Tracheal epithelial cell (primary cell): ENCODE results near the gene NAE1. TPM values are rescaled to one million over a fixed set of nuclear protein-coding genes. Genes with fewer than 3 reads are reported as not detected.

ENCODE experiments used
- total RNA-seq: library from RNA; depleted of rRNA; stranded (reverse); fragments of >200 nt; gene quantifications from 2 replicates; pipeline ENCODE4 v1.2.1, GENCODE V29; 2014

The NAE1 gene
- total RNA-seq: 78.6 and 87.2 TPM in 2 replicates

GRCh38 chr16:66830422-66831404 lies at the start of gene NAE1:
NAE1 (minus strand) TSS chr16:66830976; CDS start chr16:66830899, 77 bp downstream.

DNA sequence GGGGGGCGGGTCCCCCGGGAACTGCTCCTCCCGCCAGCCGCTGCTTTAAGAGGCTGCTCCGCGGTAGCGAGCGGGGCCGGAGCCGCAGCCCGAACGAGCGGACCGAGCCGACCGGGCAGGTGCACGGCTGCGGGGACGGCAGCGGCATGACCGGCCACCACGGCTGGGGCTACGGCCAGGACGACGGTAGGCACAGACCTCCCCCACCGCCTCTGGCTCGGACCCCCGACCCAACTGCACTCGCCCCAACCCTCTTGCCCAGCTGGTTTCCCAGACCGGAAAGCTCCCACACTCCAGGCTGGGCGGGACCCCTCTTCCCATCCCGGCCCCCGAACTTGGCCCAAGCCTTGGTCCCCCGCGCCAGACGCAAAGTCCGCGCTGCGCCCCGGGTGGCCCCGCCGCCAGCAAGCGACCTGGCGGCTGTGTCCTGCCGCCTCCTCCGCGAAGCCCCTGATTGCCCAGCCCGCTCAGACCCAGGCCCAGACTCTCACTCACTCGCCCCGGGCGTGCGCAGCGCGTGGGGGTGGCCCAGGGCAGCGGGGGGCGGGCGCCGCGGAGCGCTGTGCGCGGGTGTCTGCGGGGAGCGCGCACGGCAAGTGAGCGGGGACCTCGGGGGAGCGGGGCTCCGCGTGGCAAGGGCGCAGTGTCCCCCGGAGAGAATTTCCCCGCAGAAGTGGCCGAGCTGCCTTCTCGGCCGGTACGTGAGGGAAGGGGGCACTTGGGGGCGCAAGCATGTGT lies 13.7 kb upstream of the NAE1 start, which contains the start of gene CA7:
TSS of gene CA7 (plus strand) at position 73 of the 738 bp plus-strand sequence. CDS start at position 147, 74 bp downstream.

DNA sequence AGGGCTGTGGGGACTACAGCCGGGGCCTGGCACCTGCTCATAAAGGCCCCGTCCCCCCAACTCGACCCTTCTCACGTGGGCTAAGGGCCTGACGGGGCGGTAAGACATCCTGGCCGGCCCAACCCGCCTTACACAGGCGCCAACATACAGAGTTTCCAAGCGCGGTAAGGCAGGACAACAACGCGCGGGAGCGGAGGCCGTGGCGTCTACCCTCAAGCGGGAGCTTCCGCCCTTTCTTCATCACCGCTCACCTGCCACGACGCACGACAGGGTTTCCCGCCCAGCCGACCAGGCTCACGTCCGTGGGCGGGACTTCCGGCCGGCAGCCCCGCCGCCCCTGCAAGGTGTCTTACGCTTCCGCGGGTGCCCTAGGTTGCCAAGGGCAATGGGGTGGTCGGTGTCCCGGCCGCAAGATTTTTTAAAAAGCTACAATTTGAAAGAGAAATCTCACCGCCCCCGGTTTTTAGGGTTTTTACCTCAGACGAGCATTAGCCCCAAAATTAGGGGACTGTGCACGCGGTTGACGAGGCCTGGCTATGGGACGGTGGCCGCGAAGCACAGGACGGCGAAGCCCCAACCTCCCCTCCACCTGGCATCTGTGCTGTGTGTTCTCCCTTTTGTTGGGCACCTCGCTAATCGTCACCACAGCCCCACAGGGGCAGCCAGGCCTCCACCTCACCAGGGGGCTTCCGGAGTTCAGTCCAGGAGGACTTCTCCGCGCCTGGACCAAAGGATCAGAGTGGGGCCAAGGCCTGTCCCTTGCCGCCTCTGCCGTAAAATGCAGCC lies 29.3 kb downstream of the NAE1 start, which contains the start of gene TERB1:
TSS of gene TERB1 (minus strand) at position 265 of the 786 bp plus-strand sequence. CDS start 4,786 bp downstream, outside the sequence.

Other genes starting within 250 kb of the NAE1 start
- gene CMTM3, start 226.3 kb downstream of the NAE1 start, total RNA-seq: 0.43 and 15.9 TPM in 2 replicates
- 48.0 and 92.3 TPM in 2 replicates for gene CMTM4, start 134.2 kb downstream of the NAE1 start, total RNA-seq
- 101 and 125 TPM in 2 replicates for gene DYNC1LI2, start 79.4 kb downstream of the NAE1 start, total RNA-seq
- 0.21 and 0.24 TPM in 2 replicates for gene TERB1, start 29.4 kb downstream of the NAE1 start, total RNA-seq
- not detected in 2 replicates for gene CA7, start 13.4 kb upstream of the NAE1 start, total RNA-seq
- gene PDP2, start 49.5 kb upstream of the NAE1 start, total RNA-seq: 9.6 and 15.3 TPM in 2 replicates
- gene CDH16, start 87.9 kb upstream of the NAE1 start, total RNA-seq: 2.1 and 4.3 TPM in 2 replicates
- gene RRAD, start 94.6 kb upstream of the NAE1 start, total RNA-seq: 62.4 and 118 TPM in 2 replicates
- gene CIAO2B, start 103.4 kb upstream of the NAE1 start, total RNA-seq: 189 and 217 TPM in 2 replicates
- 40.0 and 189 TPM in 2 replicates for gene CES2, start 104.5 kb upstream of the NAE1 start, total RNA-seq
- 2.7 and 5.3 TPM in 2 replicates for gene CES3, start 130.3 kb upstream of the NAE1 start, total RNA-seq
- gene CES4A, start 157.6 kb upstream of the NAE1 start, total RNA-seq: 1.3 and 2.2 TPM in 2 replicates
- 95.7 and 123 TPM in 2 replicates for gene CBFB, start 198.2 kb upstream of the NAE1 start, total RNA-seq